SHP77 treated with DMSO at 0.1 percent for 48 hours (cell line): ENCODE results near the gene MYCN.
"Not testable (repeated sequence)": the region's sequence is repeated elsewhere in the genome, so short reads cannot be mapped to it uniquely, and the experiment has no call there.

Source experiments
- DNase-seq: peaks from one replicate; lab custom pipeline; 2025; lab: John Stamatoyannopoulos, UW

The MYCN gene

DNA sequence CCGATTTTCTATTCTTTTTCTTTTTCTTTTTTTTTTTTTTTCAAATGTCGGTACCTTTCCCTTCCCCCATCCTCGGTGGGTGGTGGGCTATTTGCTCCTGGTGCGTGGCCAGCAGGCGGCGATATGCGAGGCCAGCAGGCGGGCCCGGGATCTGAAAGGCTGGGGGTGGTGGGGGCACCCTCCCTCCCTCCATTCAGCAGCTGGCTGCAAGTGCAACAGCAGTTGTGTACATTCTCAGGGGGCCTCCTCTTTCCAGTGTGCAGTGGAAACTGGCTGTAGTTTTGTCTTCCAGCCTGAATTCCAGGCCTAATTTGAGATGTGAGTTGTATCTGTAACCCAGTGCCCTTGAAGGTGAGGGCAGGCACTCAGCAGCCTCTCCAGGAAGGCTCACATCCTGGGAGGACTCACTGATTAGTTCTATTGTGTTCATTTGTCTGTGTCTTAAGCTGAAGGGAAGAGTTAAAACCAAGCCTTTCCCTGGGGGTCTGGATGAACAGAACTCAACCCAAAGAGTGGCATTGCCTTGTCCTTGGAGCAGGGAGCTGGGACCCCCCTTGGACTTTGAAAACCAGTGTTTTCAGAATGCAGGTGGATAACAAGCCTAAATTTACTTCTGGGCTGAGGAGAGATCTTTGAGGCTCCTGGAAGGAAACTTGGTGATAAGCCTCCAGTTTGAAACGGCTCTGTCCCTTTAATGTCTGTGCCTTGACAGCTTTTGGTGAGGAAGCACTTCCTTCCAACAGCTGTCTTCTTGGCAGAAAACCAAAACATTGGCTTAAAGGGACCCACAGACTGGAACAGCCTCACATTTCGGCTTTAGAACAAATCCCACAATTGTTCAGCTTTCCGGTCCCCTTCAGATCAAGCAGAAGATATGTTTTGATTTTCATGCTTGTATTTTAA lies 3.3 kb downstream of the MYCN start:
- peak; percentile 13 for DNase-seq

DNA sequence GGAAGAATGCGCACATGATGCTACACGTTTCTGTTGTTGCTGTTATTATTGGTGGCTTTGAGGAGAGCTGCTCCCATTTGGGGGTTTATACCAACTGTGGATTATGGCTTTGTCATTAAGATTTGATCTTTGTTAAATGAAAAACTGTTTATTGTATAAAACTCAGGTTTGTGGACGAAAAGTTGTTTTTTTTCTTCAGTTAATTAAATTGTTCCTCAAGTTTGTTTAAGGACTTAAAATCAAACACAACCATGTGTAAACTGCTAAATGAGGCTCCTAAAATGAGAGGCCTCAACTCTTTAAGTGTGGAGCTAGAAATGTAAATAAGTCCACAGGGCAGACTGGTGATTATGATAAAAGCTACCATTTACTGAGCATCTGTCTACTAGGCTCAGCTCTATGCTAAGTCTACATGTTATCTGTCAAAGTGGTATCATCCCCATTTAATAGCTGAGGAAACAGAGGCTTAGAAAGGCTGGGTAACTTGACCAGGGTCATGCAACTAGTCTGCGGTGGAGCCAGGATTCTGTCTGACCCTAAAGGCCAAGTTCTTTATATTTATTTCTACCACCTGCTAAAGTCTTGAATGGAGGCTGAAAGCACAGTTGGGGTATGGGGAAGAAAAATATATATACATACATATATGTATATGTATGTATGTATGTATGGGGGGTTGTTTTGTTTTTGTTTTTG lies 4.1 kb downstream of the MYCN start:
- DNase-seq: no peak

DNA sequence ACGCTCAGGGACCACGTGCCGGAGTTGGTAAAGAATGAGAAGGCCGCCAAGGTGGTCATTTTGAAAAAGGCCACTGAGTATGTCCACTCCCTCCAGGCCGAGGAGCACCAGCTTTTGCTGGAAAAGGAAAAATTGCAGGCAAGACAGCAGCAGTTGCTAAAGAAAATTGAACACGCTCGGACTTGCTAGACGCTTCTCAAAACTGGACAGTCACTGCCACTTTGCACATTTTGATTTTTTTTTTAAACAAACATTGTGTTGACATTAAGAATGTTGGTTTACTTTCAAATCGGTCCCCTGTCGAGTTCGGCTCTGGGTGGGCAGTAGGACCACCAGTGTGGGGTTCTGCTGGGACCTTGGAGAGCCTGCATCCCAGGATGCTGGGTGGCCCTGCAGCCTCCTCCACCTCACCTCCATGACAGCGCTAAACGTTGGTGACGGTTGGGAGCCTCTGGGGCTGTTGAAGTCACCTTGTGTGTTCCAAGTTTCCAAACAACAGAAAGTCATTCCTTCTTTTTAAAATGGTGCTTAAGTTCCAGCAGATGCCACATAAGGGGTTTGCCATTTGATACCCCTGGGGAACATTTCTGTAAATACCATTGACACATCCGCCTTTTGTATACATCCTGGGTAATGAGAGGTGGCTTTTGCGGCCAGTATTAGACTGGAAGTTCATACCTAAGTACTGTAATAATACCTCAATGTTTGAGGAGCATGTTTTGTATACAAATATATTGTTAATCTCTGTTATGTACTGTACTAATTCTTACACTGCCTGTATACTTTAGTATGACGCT lies 5.8 kb downstream of the MYCN start:
- no peak for DNase-seq

DNA sequence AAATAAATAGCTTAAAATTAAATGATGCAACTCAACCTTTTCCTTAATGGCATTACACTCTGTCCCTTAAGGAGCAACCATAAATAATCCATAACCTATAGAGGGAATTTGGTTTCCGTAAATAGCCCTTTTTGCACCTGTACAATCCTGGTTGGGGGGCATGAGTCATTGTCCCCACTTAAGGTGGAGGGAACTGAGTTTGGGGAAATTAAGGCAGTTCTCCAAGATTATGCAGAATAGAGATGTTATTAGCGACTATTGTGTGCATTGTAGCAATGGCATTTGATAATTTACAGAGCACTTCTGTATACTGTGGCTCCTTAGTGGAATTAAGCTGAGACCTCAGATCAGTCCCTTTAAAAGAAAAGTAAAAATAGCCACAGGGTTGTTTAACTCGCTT lies 6.6 kb downstream of the MYCN start:
- no peak for DNase-seq

DNA sequence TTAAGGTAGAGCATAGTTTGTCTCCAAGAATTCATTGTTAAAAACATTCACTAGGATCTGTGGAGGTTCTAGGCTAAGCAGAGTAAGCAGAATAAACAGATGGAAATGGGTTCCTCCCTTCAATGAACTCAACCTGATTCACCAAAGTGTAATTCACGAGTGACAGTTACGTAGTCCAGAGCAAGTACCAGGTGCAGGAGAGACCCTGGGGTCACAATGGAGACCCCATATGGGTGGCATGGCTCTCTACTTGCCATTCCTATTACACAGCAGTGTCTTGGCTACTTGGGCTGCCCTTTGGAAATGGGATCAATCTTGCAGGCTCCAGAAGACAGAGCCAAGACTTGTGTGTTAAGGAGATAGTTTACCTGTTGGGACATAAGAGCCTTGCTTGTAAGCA lies 7.1 kb downstream of the MYCN start:
- DNase-seq: no peak

DNA sequence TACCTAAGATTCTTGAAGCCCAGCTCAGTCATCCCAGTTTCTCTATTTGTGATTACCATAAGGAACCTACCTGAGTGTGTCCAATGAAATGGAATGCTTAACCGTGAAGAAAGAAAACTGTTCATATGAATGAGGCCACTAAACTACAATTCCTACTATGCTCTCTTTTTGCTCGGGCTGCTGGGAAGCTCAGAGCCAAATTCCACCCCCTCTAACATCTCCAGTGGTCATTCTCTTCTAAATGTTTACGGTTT lies 8.3 kb downstream of the MYCN start:
- DNase-seq: no peak

DNA sequence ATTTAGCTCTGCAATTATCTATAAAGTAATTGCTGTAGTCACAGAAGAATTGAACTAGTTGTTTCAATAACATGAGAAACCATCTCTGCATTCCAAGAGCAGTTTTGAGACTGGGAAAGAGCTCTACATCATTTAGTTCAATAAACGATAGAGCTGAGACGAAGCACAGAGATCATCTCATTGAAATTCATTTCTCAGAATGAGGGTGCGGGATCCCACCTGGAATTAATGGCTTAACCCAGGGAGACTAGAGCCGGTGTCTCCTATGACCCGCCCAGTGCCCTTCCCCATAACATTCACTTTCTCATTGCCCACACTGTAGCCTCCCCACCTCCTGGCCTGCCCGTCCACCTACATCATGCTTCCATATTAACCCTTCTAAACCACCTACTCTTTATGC lies 8.8 kb downstream of the MYCN start:
- no peak for DNase-seq

DNA sequence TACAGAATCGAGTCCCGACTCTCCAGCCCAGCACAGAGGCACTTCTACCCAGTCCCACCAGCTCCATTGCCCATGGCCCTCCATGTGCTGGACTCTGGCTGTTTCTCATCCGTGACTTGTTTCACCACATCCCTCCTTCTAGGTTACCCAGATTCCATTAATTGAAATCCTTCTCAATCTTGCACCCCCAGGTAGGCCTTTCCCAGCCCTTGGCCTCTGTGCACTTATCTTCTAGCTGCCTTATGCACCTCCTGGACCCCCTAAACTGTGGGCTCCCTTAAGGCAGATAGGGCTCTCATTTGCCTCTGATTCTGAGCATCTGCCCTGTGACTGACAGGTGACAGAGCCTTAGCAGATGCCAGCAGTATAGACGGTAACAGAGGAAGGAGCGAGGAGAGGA lies 9.2 kb downstream of the MYCN start:
- no peak for DNase-seq

DNA sequence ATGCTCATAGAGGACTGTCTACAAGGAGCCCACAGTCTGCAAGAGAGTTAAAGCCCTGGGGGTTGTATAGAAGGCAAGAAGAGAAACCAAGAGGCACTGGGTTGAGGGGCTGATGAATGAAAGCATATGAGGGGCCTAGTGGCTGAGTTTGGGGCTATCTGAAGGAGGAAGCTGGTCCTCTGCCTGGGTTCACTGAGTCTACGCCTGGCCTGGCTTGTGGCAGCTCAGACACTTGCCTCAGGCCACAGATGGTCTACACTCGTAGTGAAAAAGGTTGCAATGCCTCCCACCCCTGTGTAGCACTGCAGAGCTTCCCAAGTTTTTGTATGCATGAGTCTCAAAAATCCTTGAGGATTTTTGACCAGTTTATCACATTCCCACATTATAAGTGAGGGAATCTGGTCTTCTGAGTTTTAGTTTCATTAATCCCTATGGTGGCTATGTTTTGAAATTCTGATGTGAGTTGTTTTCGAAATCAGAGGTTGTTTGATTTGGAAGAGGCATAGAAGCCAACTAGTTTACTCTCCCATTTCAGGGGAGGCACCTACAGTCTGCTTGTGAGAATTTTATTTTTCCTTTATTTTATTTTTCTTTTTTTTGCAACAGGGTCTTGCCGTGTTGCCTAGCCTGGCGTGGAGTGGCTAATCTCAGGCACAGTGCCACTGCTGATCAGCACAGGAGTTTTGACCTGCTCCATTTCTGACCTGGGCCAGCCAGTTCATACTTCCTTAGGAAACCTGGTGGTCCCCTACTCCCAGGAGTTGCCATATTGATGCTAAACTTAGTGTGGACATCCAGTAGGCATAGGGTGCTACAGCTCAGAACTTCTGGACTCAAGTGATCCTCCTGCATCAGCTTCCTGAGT lies 10.0 kb downstream of the MYCN start:
- no peak for DNase-seq

DNA sequence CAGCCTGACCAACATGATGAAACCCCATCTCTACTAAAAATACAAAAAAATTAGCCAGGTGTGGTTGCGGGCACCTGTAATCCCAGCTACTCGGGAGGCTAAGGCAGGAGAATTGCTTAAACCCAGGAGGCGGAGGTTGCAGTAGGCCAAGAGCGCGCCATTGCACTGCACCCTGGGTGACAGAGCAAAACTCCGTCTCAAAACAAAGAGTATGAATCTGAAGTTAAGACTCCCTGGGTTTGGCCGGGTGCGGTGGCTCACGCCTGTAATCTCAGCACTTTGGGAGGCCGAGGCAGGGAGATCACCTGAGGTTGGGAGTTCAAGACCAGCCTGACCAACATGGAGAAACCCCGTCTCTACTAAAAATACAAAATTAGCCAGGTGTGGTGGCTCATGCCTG lies 11.6 kb downstream of the MYCN start:
- not testable (repeated sequence) for DNase-seq

DNA sequence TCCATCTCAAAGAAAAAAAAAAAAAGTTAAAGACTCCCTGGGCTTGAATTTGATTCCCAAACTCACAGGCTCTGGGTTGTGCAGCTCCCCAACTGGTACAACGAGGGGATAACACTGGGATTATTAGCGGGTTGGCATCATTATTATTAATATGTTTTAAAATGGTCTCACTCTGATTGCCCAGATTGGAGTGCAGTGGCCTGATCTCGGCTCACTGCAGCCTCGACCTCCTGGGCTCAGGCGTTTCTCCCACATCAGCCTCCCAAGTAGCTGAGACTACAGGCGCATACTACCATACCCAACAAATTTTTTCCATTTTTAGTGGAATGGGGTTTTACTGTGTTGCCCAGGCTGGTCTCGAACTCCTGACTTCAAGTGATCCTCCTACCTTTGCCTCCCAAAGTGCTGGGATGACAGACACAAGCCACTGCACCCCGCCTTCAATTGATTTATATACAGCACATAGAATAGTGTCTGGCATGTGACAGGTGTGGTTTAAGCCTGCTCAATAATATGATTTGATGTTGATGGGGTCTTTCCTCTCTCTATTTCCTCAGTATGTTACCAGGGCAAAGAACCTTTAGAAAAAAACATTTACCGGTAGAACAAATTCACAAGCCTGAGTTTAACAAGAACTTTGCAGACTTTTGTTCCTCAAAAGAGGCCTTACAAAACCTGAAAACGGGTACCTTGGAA lies 12.2 kb downstream of the MYCN start:
- DNase-seq: no peak

DNA sequence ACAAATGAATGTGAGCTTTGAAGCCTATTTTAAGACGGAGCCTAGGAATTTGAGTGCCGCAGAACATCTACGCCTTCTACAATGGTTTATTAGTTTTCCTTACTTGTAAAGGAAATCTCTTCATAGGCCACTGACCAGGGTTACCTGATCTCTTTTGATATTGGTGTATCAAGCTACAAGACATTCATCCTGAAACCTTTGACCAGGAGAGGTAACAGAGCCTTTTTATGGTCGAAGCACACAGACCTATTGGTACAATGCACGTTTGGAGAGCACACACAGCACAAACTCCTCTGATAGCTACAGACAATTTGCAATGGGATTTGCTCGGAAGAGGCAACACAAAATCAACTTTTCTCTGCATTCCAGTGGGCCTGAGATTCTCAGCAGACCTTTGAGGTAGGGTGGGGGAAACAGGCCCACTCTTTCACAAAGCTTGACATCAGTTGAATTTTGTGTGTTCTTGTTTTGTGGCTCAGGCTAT lies 12.8 kb downstream of the MYCN start:
- no peak for DNase-seq

DNA sequence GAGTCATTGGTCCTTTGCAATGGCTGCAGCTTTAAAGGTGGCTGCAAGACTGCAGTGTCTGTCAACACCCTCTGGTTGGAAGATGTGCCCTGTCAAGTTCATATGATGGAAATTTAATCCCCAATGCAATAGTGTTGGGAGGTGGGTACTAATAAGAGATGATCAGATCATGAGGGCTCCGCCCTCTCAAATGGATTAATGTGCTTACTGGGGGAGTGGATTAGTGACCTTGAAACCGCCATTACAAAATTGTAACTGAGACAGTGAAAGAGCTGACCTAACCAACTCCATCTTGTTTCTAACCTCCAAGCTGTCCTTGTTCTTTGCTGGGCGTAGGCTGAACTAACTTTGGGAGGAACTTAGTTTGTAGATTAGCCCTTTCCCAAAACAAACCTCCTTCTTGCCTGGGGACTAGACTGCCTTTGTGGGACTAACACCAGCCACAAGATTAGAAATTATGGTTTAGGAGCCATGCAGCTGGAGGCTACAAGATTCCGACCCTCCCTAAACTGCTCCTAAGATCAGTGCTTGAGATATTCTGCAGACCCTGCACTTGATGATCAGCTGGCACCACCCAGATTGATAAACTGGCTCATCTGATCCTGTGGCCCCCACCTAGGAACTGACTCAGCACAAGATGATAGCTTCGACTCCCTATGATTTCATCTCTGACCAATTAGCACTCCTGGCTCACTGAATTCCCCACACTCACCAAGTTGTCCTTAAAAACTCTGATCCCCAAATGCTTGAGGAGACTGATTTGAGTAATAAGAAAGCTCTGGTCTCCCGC lies 13.7 kb downstream of the MYCN start:
- DNase-seq: no peak

DNA sequence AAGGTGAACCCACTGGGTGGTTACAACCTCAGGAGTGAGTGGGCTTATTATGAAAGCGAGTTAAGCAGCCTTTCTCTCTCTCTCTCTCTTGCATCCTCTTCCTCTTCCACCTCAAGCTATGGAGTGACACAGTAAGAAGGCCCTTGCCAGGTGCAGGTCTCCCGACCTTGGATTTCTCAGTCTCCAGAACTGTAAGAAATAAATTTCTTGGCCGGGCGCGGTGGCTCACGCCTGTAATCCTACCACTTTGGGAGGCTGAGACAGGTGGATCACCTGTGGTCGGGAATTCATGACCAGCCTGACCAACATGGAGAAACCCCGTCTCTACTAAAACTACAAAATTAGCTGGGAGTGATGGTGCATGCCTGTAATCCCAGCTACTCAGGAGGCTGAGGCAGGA lies 14.4 kb downstream of the MYCN start:
- DNase-seq: no peak

DNA sequence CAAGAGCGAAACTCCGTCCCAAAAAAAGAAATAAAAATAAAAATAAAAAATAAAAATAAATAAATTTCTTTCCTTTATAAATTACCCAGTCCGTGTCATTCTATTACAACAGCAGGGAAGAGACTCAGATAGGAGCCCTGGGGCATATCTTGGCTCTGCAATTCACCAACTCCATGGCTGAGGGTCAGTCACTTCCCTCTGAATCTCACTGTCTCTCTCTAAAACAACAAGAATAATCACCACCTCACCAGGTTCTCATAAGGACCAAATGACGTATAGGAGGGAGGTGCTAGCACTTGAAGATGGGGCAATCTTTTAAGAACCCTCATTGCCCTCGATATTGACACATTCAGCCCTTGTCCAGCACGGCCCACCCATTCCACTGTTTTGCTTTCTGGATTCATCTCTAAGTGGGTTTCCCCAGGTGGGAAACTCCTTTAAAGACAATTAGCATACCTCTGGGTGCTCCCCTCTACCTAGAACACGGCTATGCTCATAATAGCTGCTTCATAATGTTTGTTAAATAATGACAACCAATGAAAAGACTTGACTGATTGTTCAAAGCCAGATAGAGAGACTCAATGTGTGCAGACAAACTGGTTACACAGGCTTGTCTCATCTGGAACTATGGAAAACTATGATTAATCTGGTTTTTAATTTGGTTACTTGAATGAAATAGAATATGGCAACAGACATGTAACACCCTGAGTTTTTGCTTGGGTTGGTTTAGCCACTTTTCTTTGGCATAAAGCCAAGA lies 15.1 kb downstream of the MYCN start:
- DNase-seq: no peak

DNA sequence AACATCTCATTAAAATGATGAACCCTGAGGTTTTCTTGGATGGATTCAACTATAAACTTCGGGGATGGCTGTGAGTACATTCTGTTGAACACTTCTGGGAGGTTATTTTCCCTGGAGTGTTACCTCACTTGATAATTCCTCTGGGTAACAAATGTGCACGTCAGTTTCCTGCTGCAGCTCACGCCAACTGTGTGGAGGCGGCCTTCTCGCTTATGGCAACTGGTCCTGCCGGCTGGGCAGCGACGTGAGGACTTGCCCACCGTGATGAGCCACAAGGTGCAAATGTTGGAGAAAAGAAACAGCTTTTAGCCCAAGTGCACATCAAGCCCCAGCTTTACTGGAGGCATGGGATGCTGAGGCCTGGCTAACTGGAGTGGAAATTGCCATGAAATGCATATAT lies 15.9 kb downstream of the MYCN start:
- no peak for DNase-seq

DNA sequence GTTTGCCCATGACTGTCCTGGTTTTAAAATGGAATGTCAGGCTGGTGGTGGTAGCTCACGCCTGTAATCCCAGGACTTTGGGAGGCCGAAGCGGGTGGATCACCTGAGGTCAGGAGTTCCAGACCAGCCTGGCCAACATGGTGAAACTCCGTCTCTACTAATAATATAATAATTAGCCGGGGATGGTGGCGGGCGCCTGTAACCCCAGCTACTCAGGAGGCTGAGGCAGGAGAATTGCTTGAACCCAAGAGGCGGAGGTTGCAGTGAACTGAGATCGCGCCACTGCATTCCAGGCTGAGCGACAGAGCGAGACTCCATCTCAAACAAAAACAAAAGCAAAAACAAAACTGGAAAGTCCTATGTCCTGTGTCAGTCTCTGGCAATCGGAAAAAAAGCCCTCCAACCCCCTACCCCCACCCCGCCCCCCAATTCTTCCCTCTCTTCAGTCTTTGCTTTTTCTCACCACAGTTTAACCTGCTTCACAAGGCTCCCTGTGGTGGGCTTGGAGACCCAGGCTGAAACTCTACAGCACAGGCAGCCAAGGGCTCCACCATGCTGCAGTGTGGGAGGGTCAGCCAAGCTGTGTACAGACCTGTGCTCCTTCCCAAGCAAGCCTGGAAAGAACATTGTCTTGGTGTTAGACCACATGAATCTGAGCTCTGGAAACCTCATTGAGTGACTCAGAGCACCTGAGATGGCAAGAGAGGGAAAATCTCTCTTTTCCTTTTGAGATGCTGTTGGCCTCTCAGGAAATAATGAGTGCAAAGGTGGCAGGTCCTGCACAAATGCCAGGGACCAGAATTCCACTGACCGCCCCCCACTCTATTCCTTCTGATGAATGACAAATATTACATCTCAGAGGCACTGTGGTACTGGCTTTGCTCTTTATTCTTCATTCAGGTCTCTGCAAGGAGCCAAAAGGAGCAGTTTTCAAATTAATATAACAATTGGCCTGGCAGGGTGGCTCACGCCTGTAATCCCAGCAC lies 16.7 kb downstream of the MYCN start:
- DNase-seq: no peak
